AG10803 (cell line): ENCODE data around the gene ZNF792.

ENCODE experiments used
- DNase-seq: peaks from one replicate; pipeline ENCODE4 v3.0.0; 2010; ENCODE audit warnings: low read depth
- H3K4me3 ChIP-seq: 2 replicates; pipeline ENCODE4 v1.5.1; 2011; ENCODE audit warnings: mild to moderate bottlenecking, low read length, control low read depth
- CTCF ChIP-seq: conservative IDR thresholded peaks from 2 replicates; pipeline ENCODE4 v1.5.1; 2011; ENCODE audit warnings: mild to moderate bottlenecking, low read length, control low read depth, inconsistent platforms

Gene ZNF792

GRCh38 chr19:34985249-34986022, 21.4 kb upstream of the ZNF792 start:
- TF ChIP-seq CTCF: no peak
- no peak overlapping the region for H3K4me3 ChIP-seq
- peak; percentile 41 for DNase-seq

- DNase-seq: no peak
- TF ChIP-seq CTCF: no peak
Measured at GRCh38 chr19:34984287-34984686, 20.3 kb upstream of the ZNF792 start.

GRCh38 chr19:34983786-34984185, 19.8 kb upstream of the ZNF792 start:
- DNase-seq: no peak
- no peak for TF ChIP-seq CTCF
- no peak overlapping the region for H3K4me3 ChIP-seq

More at GRCh38 chr19:34984287-34984686, 20.3 kb upstream of the ZNF792 start:
- no peak overlapping the region for H3K4me3 ChIP-seq

- DNase-seq: no peak
- TF ChIP-seq CTCF: no peak
- no peak overlapping the region for H3K4me3 ChIP-seq
Measured at GRCh38 chr19:34982275-34982674, 18.2 kb upstream of the ZNF792 start.

GRCh38 chr19:34979819-34980640, 16.0 kb upstream of the ZNF792 start:
- TF ChIP-seq CTCF: no peak
- H3K4me3 ChIP-seq: no peak overlapping the region
- DNase-seq: no peak

GRCh38 chr19:34976611-34977010, 12.6 kb upstream of the ZNF792 start:
- no peak for DNase-seq
- H3K4me3 ChIP-seq: no peak overlapping the region
- no peak for TF ChIP-seq CTCF
